ENCODE measurements around the gene SSH2.

Gene SSH2

DNA sequence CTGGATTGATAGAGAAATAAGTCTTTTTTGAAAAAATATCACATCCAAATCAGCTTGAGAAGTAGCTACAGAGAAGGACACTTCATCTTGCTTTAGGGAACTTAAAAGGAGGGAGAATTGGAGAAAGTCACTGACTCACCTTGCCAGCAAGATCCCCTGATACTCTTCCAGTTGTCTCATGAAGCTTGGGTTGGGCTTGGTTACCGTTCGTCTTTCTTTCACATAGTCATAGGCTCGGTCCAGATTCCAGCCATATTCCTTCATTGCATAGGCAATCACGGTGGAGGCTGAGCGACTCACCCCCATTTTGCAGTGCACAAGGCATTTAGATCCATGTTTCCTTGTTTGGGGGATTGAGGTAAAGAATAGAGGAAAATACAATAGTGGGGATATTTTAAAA lies 282.0 kb downstream of the SSH2 start:
- no peak for TF ChIP-seq EZH2phosphoT487 (conservative IDR thresholded peaks at IDR 0.05; ENCODE audit: low read length)
- TF ChIP-seq, protein P1, sequence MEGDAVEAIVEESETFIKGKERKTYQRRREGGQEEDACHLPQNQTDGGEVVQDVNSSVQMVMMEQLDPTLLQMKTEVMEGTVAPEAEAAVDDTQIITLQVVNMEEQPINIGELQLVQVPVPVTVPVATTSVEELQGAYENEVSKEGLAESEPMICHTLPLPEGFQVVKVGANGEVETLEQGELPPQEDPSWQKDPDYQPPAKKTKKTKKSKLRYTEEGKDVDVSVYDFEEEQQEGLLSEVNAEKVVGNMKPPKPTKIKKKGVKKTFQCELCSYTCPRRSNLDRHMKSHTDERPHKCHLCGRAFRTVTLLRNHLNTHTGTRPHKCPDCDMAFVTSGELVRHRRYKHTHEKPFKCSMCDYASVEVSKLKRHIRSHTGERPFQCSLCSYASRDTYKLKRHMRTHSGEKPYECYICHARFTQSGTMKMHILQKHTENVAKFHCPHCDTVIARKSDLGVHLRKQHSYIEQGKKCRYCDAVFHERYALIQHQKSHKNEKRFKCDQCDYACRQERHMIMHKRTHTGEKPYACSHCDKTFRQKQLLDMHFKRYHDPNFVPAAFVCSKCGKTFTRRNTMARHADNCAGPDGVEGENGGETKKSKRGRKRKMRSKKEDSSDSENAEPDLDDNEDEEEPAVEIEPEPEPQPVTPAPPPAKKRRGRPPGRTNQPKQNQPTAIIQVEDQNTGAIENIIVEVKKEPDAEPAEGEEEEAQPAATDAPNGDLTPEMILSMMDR (IDR thresholded peaks at IDR 0.05; ENCODE audit: insufficient read depth, low read length, poor library complexity, severe bottlenecking): no peak
- Histone ChIP-seq H3F3A (ENCODE audit: insufficient read depth) (no peaks in the 10 kb centered on the region; the same call in 1 of the 2 replicates), H3K4me2 (ENCODE audit: low read depth, low read length, poor library complexity, severe bottlenecking) (no peak overlapping the region), H3K9me2 (replicated peaks; ENCODE audit: insufficient read depth, low read length) (no peaks in the 10 kb centered on the region), H3K9me3 (ENCODE audit: insufficient read depth, low read length) (no peaks in the 10 kb centered on the region), H3K36me3 (ENCODE audit: low read length) (peaks cover 12% of the 10 kb centered on the region), H3K27me3 (ENCODE audit: low read length) (no peaks in the 10 kb centered on the region), H2AFZ (ENCODE audit: low read depth, low read length, severe bottlenecking) (no peak overlapping the region), H3K9ac (ENCODE audit: low read length) (no peak overlapping the region), H3K79me2 (ENCODE audit: insufficient read depth, low read length) (no peaks in the 10 kb centered on the region), H3K4me3 (ENCODE audit: insufficient read depth, low read length, poor library complexity, severe bottlenecking) (no peak overlapping the region), H3K27ac (ENCODE audit: low read depth, low read length) (no peak overlapping the region), H4K20me1 (ENCODE audit: low read depth, low read length) (no peaks in the 10 kb centered on the region)

DNA sequence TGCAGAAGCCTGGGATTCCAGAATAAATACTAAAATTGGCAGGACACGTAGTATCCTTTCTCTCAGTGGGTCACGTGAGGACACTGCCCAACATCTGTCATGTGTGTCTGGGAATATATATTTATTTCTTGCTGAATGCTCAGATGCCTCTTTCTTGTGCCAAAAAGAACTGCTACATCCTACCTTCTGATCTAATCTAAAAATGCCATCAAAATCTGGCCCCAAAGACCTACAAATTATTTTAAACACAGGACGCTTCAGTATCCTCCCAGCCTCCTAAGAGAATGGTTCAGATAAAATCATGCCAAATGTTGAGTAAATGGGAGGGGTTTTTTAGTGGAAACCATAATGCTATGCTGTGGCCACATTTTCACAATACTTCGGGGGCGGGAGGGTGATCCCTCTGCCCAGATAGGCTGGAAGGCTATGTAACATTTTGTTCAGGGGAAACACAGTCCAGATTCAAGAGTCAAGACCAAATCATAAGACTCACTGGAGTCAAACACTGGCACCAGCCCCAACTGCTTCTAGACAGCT lies 284.4 kb downstream of the SSH2 start:
- Histone ChIP-seq H3K9me3 (ENCODE audit: insufficient read depth, low read length) (no peaks in the 10 kb centered on the region), H3K79me2 (ENCODE audit: insufficient read depth, low read length) (no peaks in the 10 kb centered on the region), H3F3A (ENCODE audit: insufficient read depth) (no peaks in the 10 kb centered on the region; the same call in 1 of the 2 replicates), H3K4me3 (ENCODE audit: insufficient read depth, low read length, poor library complexity, severe bottlenecking) (no peak overlapping the region), H3K36me3 (ENCODE audit: low read length) (peaks cover 4% of the 10 kb centered on the region), H3K9me2 (replicated peaks; ENCODE audit: insufficient read depth, low read length) (no peaks in the 10 kb centered on the region), H4K20me1 (ENCODE audit: low read depth, low read length) (no peaks in the 10 kb centered on the region), H2AFZ (ENCODE audit: low read depth, low read length, severe bottlenecking) (no peak overlapping the region), H3K4me2 (ENCODE audit: low read depth, low read length, poor library complexity, severe bottlenecking) (no peak overlapping the region), H3K9ac (ENCODE audit: low read length) (no peak overlapping the region), H3K27me3 (ENCODE audit: low read length) (no peaks in the 10 kb centered on the region), H3K27ac (ENCODE audit: low read depth, low read length) (no peak overlapping the region)
- TF ChIP-seq, protein P1 (IDR thresholded peaks at IDR 0.05; ENCODE audit: insufficient read depth, low read length, poor library complexity, severe bottlenecking): no peak
- no peak for TF ChIP-seq EZH2phosphoT487 (conservative IDR thresholded peaks at IDR 0.05; ENCODE audit: low read length)

DNA sequence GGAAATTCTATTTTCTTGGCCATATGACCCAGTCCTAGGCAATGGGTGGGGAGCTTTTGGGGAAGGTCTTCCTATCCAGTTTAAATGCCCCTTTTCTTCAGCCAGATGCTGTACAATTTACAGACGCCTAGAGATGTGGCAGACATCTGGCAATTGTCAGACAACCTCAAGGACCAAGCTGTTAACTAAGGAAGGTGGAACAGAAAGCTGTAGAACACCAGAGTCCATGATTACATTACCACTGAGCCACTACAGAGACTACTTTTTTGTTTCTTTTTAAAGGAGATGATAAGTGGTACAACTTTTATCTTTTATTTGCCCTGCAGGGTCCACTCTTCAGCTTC lies 286.2 kb downstream of the SSH2 start:
- H3K4me2 ChIP-seq (ENCODE audit: low read depth, low read length, poor library complexity, severe bottlenecking): no peak overlapping the region
- no peaks in the 10 kb centered on the region for H4K20me1 ChIP-seq (ENCODE audit: low read depth, low read length)
- H3K27me3 ChIP-seq (ENCODE audit: low read length): no peaks in the 10 kb centered on the region
- H3K9me2 ChIP-seq (replicated peaks; ENCODE audit: insufficient read depth, low read length): no peaks in the 10 kb centered on the region
- no peak overlapping the region for H3K27ac ChIP-seq (ENCODE audit: low read depth, low read length)
- H2AFZ ChIP-seq (ENCODE audit: low read depth, low read length, severe bottlenecking): no peak overlapping the region
- no peaks in the 10 kb centered on the region for H3K9me3 ChIP-seq (ENCODE audit: insufficient read depth, low read length)
- H3K4me3 ChIP-seq (ENCODE audit: insufficient read depth, low read length, poor library complexity, severe bottlenecking): no peak overlapping the region
- TF ChIP-seq EZH2phosphoT487 (conservative IDR thresholded peaks at IDR 0.05; ENCODE audit: low read length): no peak
- TF ChIP-seq, protein P1 (IDR thresholded peaks at IDR 0.05; ENCODE audit: insufficient read depth, low read length, poor library complexity, severe bottlenecking): no peak
- no peaks in the 10 kb centered on the region for H3K36me3 ChIP-seq (ENCODE audit: low read length)
- no peaks in the 10 kb centered on the region for H3K79me2 ChIP-seq (ENCODE audit: insufficient read depth, low read length)
- H3F3A ChIP-seq (ENCODE audit: insufficient read depth): no peaks in the 10 kb centered on the region; the same call in 1 of the 2 replicates
- H3K9ac ChIP-seq (ENCODE audit: low read length): no peak overlapping the region

Measured in SU-DHL-6 (cell line).